AG04450 (cell line): ENCODE data around the gene GBP3. TPM values are rescaled to one million over a fixed set of nuclear protein-coding genes. Genes with fewer than 3 reads are reported as not detected.
A peak's percentile ranks its signal among the peaks of the same experiment; 100 is the strongest.

Experiments used
- CTCF ChIA-PET: fragments of 300-600, 350-600 bp; formaldehyde crosslinking; extraction: SDS; loops from one replicate; lab custom pipeline; 2022; ENCODE audit warnings: antibody characterized with exemption, inconsistent platforms; lab: Charles Lee
- POLR2A ChIA-PET: fragments of 350-600 bp; formaldehyde crosslinking; extraction: SDS; loops from one replicate; lab custom pipeline; 2021; ENCODE audit warnings: antibody characterized with exemption, inconsistent platforms; lab: Yijun Ruan, JAX
- DNase-seq: peaks from one replicate; pipeline ENCODE4 v3.0.0-alpha.2; 2011; ENCODE audit warnings: low read depth, low spot score
- H3K27ac ChIP-seq: one replicate; pipeline ENCODE4 v1.5.1; 2012; ENCODE audit warnings: low read depth, low read length, control low read depth
- H3K27me3 ChIP-seq: one replicate; pipeline ENCODE4 v1.6.0; 2012; ENCODE audit warnings: low read length; ENCODE audit not compliant: control insufficient read depth, insufficient read depth
- H3K4me3 ChIP-seq: 2 replicates; pipeline ENCODE4 v1.5.1; 2011; ENCODE audit warnings: mild to moderate bottlenecking, low read depth, low read length, control low read depth
- H3K9me3 ChIP-seq: 2 replicates; pipeline ENCODE4 v1.5.1; 2012; ENCODE audit warnings: low read length; ENCODE audit not compliant: control insufficient read depth, insufficient read depth
- CTCF ChIP-seq: IDR thresholded peaks from 2 replicates; pipeline ENCODE4 v1.5.1; 2011; ENCODE audit warnings: low read depth, low read length, control low read depth, inconsistent platforms
- polyA minus RNA-seq: library from RNA; depleted of rRNA, polyadenylated mRNA; stranded (reverse); fragments of >200 nt; gene quantifications from 2 replicates; pipeline ENCODE4 v1.2.3, GENCODE V29; 2011; rRNA and poly(A)+ RNA removed
- polyA plus RNA-seq: library from polyadenylated mRNA; depleted of rRNA; stranded (reverse); fragments of >200 nt; gene quantifications from 2 replicates; pipeline ENCODE4 v1.2.3, GENCODE V29; 2011; rRNA removed

The GBP3 gene
- polyA plus RNA-seq (77.1 and 94.1 TPM in 2 replicates), polyA minus RNA-seq (73.0 and 91.2 TPM in 2 replicates)

DNA sequence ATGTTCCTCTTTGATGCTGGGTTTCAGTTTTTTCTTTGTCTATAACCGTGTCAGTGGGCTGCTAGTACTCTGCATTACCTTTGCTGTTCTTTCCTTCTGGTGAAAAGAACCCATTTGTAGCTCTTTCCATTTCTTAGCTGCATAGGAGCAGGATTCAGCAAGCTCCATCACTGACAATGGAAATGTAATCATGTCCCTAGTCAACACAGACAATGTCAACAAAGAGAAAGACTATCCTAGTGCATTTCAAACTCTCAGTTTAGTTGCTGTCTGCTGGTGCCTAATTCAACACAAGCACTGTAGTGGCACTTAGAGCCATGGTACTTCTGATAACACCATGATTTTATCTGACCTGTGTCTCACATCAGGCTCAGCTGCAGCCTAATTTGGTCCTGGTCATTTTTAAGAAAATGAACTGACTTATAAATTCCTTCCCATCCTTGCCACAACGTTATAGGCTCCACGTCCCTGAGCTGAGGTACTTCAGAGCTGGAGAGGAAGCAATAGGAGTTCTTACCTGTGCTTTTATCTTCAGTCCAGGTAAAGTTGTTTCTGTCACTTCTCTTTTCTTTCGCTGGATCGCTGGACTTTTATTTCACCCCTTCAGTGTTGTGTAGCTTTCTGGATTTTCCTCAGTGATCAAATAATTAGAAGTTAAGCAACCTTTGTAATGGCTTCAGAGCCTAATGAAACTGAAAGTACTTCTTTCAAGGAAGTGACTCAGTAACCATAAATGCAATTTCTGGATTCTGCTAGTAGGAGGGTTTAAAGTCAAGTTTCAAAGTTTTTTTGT is at the start of gene GBP3:
GBP3 (minus strand) TSS at position 700 of the 793 bp plus-strand sequence. CDS start 2,145 bp downstream, outside the sequence.
- POLR2A ChIA-PET, result interaction anchor here (0.6 to 2.1 kb wide), 3 partner anchors 42 to 812 kb away, joined by 3 to 7 read pairs (median 3); partner anchors contain the start of gene GBP1
- no peaks in the 10 kb centered on the region for H3K27me3 ChIP-seq
- no peaks in the 10 kb centered on the region for H3K9me3 ChIP-seq
- no peak for TF ChIP-seq CTCF
- DNase-seq, result peak; percentile 11
- CTCF ChIA-PET, result interaction anchor here (1.0 to 3.0 kb wide), 6 partner anchors 10 to 336 kb away, joined by 3 to 29 read pairs (median 5); no protein-coding TSS in a partner anchor
- peak within 1 kb of the TSS; percentile 83 for H3K27ac ChIP-seq
- H3K4me3 ChIP-seq, result peak within 1 kb of the TSS; percentile 79

DNA sequence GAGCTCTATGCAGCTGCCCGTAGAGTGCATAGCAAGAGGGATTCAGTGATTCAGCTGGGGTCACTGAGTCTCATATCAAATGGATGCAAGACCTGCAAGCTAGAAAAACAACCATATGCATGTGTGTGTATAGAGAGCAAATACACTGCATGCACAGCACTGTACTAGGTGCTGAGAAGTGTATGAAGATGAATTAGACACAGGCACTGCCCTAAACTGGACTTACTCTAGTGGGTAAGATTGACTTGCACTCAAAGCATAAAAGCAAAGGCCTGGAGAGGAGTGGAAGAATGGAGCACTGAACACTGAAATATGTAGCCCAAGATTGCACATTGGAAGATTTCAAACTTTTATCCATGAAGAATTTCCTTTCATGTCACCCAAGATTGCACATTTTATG is 47.8 kb upstream of the GBP3 start:
- no peak overlapping the region for H3K4me3 ChIP-seq
- ChIA-PET POLR2A (no interaction called here), CTCF (interaction anchor here (1.5 to 2.5 kb wide), 3 partner anchors 15 to 86 kb away, joined by 6 to 14 read pairs (median 10); no protein-coding TSS in a partner anchor)
- peaks cover 2% of the 10 kb centered on the region for H3K27me3 ChIP-seq
- no peak overlapping the region for H3K27ac ChIP-seq
- no peak for DNase-seq
- TF ChIP-seq CTCF, result no peak
- H3K9me3 ChIP-seq, result no peaks in the 10 kb centered on the region

- H3K4me3 ChIP-seq, result 0 out of 2 replicates have a peak overlapping the region, but pooled peaks have one; percentile 5
- ChIA-PET POLR2A (no interaction called here), CTCF (interaction anchor here (1.5 to 2.5 kb wide), 4 partner anchors 16 to 288 kb away, joined by 6 to 14 read pairs (median 8); no protein-coding TSS in a partner anchor)
- DNase-seq, result no peak
- TF ChIP-seq CTCF, result no peak
- H3K9me3 ChIP-seq, result no peaks in the 10 kb centered on the region
- H3K27me3 ChIP-seq, result peaks cover 2% of the 10 kb centered on the region
- H3K27ac ChIP-seq, result no peak overlapping the region
Observed at GRCh38 chr1:89069951-89070350, 47.3 kb upstream of the GBP3 start.

GRCh38 chr1:89068291-89068690 is 45.6 kb upstream of the GBP3 start:
- CTCF ChIA-PET, result interaction anchor here (2.2 to 2.5 kb wide), 2 partner anchors 17 to 290 kb away, joined by 7 to 14 read pairs; no protein-coding TSS in a partner anchor
- no peak overlapping the region for H3K27ac ChIP-seq
- POLR2A ChIA-PET, result no interaction called here
- DNase-seq, result peak; percentile 20
- H3K9me3 ChIP-seq, result no peaks in the 10 kb centered on the region
- TF ChIP-seq CTCF, result no peak
- H3K4me3 ChIP-seq, result no peak overlapping the region
- H3K27me3 ChIP-seq, result peaks cover 2% of the 10 kb centered on the region
